Spinal cord (tissue), 10 donors: ENCODE results near the gene SLBP. TPM values are rescaled to one million over a fixed set of nuclear protein-coding genes. Genes with fewer than 3 reads are reported as not detected.

Source experiments
- DNase-seq, 6 donors: peaks; one replicate each; pipeline versions ENCODE4 v3.0.0 to v3.0.0-alpha.2; 2013 to 2015; ENCODE audit warnings: low spot score in 6 of 6, low read depth in 4 of 6
- H3K27ac ChIP-seq: one replicate; pipeline ENCODE4 v1.5.1; 2013; ENCODE audit warnings: low read depth, low read length, control low read depth
- H3K27me3 ChIP-seq: one replicate; pipeline ENCODE4 v1.6.1; 2013; ENCODE audit warnings: low read length; ENCODE audit not compliant: control insufficient read depth, insufficient read depth
- H3K36me3 ChIP-seq: one replicate; pipeline ENCODE4 v1.6.1; 2013; ENCODE audit warnings: low read length; ENCODE audit not compliant: control insufficient read depth, insufficient read depth
- H3K4me1 ChIP-seq: one replicate; pipeline ENCODE4 v1.6.1; 2013; ENCODE audit warnings: low read length; ENCODE audit not compliant: control insufficient read depth, insufficient read depth
- H3K4me3 ChIP-seq: one replicate; pipeline ENCODE4 v1.5.1; 2013; ENCODE audit warnings: low read depth, low read length, control low read depth
- H3K9me3 ChIP-seq: one replicate; pipeline ENCODE4 v1.6.1; 2013; ENCODE audit warnings: low read length; ENCODE audit not compliant: control insufficient read depth, insufficient read depth
- WGBS: methylation state at CpG from one replicate; pipeline ENCODE4 v1.1.5; 2013; ENCODE audit warnings: missing lambda C conversion rate; ENCODE audit not compliant: insufficient coverage; 5-methylcytosine and 5-hydroxymethylcytosine counted together
- polyA plus RNA-seq, 2 donors: library from polyadenylated mRNA; unstranded; fragments of 120-200 nt; gene quantifications; one replicate each; pipeline ENCODE4 v1.2.1, GENCODE V29; 2013; ENCODE audit not compliant: insufficient read length in 2 of 2
- total RNA-seq, 2 donors: library from RNA; depleted of rRNA in 1 of 2; stranded (reverse); fragments of 120-200 nt in 1 of 2; fragments of >200 nt in 1 of 2; gene quantifications; one replicate each; pipeline versions ENCODE4 v1.2.3 to v1.2.4, GENCODE V29; 2013 to 2014
- donor health status: healthy.

SLBP gene
- total and polyA plus RNA-seq, 4 donors: 37.0 to 59.9 (median 56.4) TPM

- DNase-seq: no peak
- H3K4me3 ChIP-seq: no peak overlapping the region
- no peak overlapping the region for H3K27ac ChIP-seq
- no peaks in the 10 kb centered on the region for H3K27me3 ChIP-seq
- H3K36me3 ChIP-seq: peaks cover 26% of the 10 kb centered on the region
- H3K9me3 ChIP-seq: no peaks in the 10 kb centered on the region
- H3K4me1 ChIP-seq: no peaks in the 10 kb centered on the region
- WGBS: 81% methylated on average over 12 of the region's 12 CpGs
Measured at GRCh38 chr4:1669270-1669669, 42.8 kb downstream of the SLBP start.

DNA sequence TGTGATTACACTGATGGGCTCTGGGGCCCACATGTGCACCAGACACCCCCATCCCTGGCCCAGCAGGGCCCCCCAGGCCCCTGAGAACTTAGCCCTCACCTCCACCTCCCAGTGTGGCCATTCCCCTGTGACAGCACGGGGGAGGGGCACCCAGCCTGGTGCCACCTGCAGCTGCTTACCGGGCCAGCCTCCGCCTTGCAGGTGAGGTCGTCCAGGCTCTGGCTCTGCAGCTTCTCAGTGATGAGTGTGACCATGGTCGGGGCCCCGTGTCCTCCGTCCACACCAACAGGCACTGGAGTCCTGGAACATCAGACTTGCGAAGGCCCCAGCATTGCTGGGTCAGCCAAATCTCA lies 43.7 kb downstream of the SLBP start:
- no peak for DNase-seq
- H3K4me3 ChIP-seq: no peak overlapping the region
- no peaks in the 10 kb centered on the region for H3K27me3 ChIP-seq
- 81% methylated on average over 8 of the region's 8 CpGs for WGBS
- no peaks in the 10 kb centered on the region for H3K9me3 ChIP-seq
- no peaks in the 10 kb centered on the region for H3K4me1 ChIP-seq
- H3K27ac ChIP-seq: no peak overlapping the region
- peaks cover 23% of the 10 kb centered on the region for H3K36me3 ChIP-seq

DNA sequence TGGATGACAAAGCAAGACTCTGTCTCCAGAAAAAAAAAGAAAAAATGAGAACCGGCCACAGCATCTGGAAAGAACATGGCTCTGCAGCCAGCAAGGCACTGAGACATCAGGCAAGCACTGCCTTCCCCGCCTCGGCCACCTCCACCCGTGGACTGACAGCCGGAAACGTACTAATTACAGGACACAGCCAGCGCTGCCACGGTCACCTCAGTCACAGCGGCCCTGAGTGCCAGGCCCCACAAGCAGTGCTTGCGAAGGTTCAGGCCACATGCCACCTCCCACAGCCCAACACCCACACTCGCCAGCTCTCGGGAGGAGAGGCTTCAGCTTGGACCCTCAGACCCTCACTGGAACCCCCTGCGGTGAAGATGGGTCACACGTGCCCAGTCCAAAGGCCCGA lies 44.8 kb downstream of the SLBP start:
- Histone ChIP-seq H3K27me3 (no peaks in the 10 kb centered on the region), H3K4me1 (no peaks in the 10 kb centered on the region), H3K27ac (no peak overlapping the region), H3K36me3 (peaks cover 23% of the 10 kb centered on the region), H3K4me3 (no peak overlapping the region), H3K9me3 (no peaks in the 10 kb centered on the region)
- DNase-seq: no peak
- WGBS: 80% methylated on average over 15 of the region's 15 CpGs

- no peaks in the 10 kb centered on the region for H3K9me3 ChIP-seq
- DNase-seq: no peak
- 83% methylated on average over 10 of the region's 12 CpGs for WGBS
- H3K27me3 ChIP-seq: no peaks in the 10 kb centered on the region
- H3K36me3 ChIP-seq: peaks cover 23% of the 10 kb centered on the region
- H3K4me3 ChIP-seq: no peak overlapping the region
- H3K27ac ChIP-seq: no peak overlapping the region
- no peaks in the 10 kb centered on the region for H3K4me1 ChIP-seq
Measured at GRCh38 chr4:1666391-1666790, 45.7 kb downstream of the SLBP start.

DNA sequence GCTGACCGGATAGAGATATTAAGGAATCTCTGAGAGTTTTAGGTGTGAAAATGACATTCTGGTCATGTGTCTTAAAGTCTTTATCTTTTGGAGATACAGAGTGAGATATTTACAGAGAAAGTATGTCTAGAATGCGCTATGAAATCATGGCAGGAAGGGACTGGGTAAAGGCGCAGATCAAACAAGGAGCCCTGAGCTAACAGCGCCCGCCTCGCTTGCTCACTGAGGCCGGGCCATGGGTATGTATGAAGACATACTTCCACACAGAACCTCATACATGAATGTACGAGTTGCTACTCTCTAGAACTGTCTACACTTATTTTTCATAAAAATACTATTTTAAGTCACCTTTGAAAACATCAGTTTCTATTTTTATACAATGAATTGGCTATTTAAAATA lies 48.0 kb downstream of the SLBP start:
- H3K4me3 ChIP-seq: no peak overlapping the region
- H3K9me3 ChIP-seq: no peaks in the 10 kb centered on the region
- H3K4me1 ChIP-seq: no peaks in the 10 kb centered on the region
- H3K27ac ChIP-seq: no peak overlapping the region
- DNase-seq: no peak
- H3K36me3 ChIP-seq: peaks cover 16% of the 10 kb centered on the region
- no peaks in the 10 kb centered on the region for H3K27me3 ChIP-seq
- WGBS: 98% methylated on average over 8 of the region's 8 CpGs

GRCh38 chr4:1663549-1663948 lies 48.6 kb downstream of the SLBP start:
- no peaks in the 10 kb centered on the region for H3K4me1 ChIP-seq
- DNase-seq: no peak
- 93% methylated on average over 4 of the region's 5 CpGs for WGBS
- no peak overlapping the region for H3K4me3 ChIP-seq
- no peak overlapping the region for H3K27ac ChIP-seq
- H3K9me3 ChIP-seq: no peaks in the 10 kb centered on the region
- no peaks in the 10 kb centered on the region for H3K27me3 ChIP-seq
- peaks cover 18% of the 10 kb centered on the region for H3K36me3 ChIP-seq

- Histone ChIP-seq H3K4me3 (no peak overlapping the region), H3K36me3 (peaks cover 15% of the 10 kb centered on the region), H3K27me3 (no peaks in the 10 kb centered on the region), H3K9me3 (no peaks in the 10 kb centered on the region), H3K4me1 (no peaks in the 10 kb centered on the region), H3K27ac (no peak overlapping the region)
- 84% methylated on average over 9 of the region's 14 CpGs for WGBS
- DNase-seq: no peak
Measured at GRCh38 chr4:1661695-1662094, 50.4 kb downstream of the SLBP start.

DNA sequence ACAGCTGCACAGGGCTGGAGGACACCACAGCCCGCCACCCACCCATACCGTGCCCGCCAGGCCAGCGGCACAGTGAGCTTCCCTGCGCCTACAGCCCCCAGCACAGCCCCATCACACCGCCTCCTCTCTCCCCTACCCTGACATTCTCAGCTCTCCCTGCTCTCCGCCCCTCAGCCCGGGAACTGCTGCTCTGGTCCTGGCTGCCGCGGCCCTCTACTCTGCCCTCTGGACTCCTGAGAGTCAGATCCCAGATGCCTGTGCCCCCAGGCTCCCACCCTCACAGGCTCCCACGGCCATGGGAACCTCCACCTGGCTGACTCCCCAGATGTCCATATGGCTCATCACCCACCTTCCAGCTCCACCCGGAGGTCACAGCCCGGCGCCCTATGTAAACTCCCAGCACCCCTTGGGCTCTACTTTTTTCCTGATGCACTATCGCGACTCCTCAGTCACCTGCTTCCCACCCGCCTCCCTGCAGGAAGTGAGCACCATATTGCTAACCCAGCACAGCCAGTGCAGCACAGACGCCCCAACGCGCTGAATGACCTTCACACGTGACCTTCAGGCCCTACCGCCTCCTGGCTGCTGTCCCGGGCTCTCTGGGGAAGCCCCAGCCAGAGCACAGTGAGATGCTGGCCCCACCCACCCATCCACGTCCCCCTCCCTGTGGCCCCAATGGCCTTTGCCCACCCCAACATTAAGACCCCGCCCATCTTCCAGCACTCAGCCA lies 51.0 kb downstream of the SLBP start:
- Histone ChIP-seq H3K4me1 (no peaks in the 10 kb centered on the region), H3K4me3 (no peak overlapping the region), H3K36me3 (peaks cover 21% of the 10 kb centered on the region), H3K27me3 (no peaks in the 10 kb centered on the region), H3K9me3 (no peaks in the 10 kb centered on the region), H3K27ac (no peak overlapping the region)
- WGBS: 86% methylated on average over 24 of the region's 25 CpGs
- no peak for DNase-seq

GRCh38 chr4:1659104-1660043 lies 52.7 kb downstream of the SLBP start:
- Histone ChIP-seq H3K27me3 (no peaks in the 10 kb centered on the region), H3K4me1 (no peaks in the 10 kb centered on the region), H3K36me3 (peaks cover 35% of the 10 kb centered on the region), H3K27ac (no peak overlapping the region), H3K4me3 (no peak overlapping the region), H3K9me3 (no peaks in the 10 kb centered on the region)
- DNase-seq: no peak
- WGBS: 89% methylated on average over 34 of the region's 39 CpGs

GRCh38 chr4:1658581-1658980 lies 53.5 kb downstream of the SLBP start:
- no peak for DNase-seq
- 85% methylated on average over 11 of the region's 12 CpGs for WGBS

More at GRCh38 chr4:1658581-1658980, 53.5 kb downstream of the SLBP start:
- Histone ChIP-seq H3K27ac (no peak overlapping the region), H3K9me3 (no peaks in the 10 kb centered on the region), H3K36me3 (peaks cover 41% of the 10 kb centered on the region), H3K4me1 (no peaks in the 10 kb centered on the region), H3K4me3 (no peak overlapping the region), H3K27me3 (no peaks in the 10 kb centered on the region)
